HUDEP-2 (cell line): ENCODE measurements around the gene CATSPERZ.

Source experiments
- DNase-seq, 76 experiments: peaks; one replicate each; lab custom pipeline; 2025; ENCODE audit not compliant: unreplicated experiment in 76 of 76; lab: John Stamatoyannopoulos, UW

CATSPERZ gene

DNA sequence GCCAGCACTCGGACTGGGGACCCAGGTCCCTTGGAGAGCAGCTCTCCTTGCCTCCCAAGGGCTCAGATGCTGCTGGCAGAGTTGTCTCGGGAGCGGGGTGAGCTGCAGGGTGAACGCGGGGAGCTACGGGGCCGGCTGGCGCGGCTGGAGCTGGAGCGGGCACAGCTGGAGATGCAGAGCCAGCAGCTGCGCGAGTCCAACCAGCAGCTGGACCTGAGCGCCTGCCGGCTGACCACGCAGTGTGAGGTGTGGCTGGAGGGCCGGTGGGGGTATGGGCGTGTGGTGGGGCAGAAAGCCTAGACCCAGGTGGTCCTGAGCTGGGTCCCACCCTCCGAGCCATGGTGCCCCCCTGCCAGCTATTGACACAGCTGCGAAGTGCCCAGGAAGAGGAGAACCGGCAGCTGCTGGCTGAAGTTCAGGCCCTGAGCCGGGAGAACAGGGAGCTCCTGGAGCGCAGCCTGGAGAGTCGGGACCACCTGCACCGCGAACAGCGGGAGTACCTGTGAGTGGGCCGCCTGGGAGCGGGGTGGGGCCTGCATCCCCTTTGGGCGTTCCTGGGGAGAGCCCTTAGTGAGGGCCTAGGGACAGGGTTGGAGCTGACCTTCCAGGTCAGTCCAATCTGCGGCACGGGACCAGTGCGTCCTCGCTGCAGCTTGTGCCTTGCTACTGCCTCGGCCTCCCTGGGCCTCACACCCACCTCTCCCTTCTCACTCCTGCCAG lies 53.0 kb downstream of the CATSPERZ start:
- no peak for DNase-seq

DNA sequence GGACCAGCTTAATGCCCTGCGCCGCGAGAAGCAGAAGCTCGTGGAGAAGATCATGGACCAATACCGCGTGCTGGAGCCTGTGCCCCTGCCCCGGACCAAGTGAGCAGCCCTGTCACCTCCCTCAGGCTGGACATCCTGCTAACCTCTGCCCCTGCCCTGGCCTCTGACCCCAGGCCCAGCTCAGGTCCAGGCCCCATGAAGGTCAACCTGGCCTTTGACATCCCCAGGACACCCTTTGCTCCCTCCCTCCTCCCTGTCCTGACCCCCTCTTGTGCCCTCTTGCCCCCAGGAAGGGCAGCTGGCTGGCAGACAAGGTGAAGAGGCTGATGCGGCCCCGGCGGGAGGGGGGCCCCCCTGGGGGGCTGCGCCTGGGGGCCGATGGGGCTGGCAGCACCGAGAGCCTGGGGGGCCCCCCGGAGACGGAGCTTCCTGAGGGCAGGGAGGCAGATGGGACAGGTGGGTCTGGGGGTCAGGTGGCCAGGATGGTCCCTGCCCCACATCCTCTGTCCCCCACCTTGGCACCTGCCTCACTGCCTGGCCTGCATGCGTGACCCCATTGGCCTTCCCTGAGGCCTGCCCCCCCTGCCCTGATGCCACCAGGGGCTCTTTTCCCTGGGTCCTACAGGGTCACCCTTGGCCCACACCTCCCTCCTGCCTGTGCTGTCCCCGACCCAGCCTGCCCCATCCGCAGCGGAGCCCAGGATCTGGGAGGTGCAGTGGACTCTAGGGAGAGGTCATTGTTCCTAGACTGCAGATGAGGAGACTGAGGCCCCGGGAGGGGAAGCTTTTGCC lies 53.8 kb downstream of the CATSPERZ start:
- DNase-seq, result no peak
